G401 (cell line): Measurements from ENCODE around the gene DLG4. TPM values are rescaled to one million over a fixed set of nuclear protein-coding genes. Genes with fewer than 3 reads are reported as not detected.
"Not testable (repeated sequence)": the region's sequence is repeated elsewhere in the genome, so short reads cannot be mapped to it uniquely, and the experiment has no call there.

ENCODE experiments used
- DNase-seq: peaks from one replicate; pipeline ENCODE4 v3.0.0-alpha.2; 2015; ENCODE audit warnings: low spot score
- in situ Hi-C: cut with HindIII; loops from 2 replicates; pipeline ENCODE4 v1.10.0; 2016; ENCODE audit warnings: low sequenced_read_pairs, mixed read lengths
- total RNA-seq: library from RNA; depleted of rRNA; stranded (reverse); fragments of >200 nt; shearing (Covaris generic); gene quantifications from 2 replicates; pipeline ENCODE4 v1.2.3, GENCODE V29; 2014

Gene DLG4
- total RNA-seq, 1 experiment from 2014 or later, result 15.5 TPM

GRCh38 chr17:7250695-7251627 lies 31.3 kb upstream of the DLG4 start:
- in situ Hi-C loops, result no loop called here
- no peak for DNase-seq

DNA sequence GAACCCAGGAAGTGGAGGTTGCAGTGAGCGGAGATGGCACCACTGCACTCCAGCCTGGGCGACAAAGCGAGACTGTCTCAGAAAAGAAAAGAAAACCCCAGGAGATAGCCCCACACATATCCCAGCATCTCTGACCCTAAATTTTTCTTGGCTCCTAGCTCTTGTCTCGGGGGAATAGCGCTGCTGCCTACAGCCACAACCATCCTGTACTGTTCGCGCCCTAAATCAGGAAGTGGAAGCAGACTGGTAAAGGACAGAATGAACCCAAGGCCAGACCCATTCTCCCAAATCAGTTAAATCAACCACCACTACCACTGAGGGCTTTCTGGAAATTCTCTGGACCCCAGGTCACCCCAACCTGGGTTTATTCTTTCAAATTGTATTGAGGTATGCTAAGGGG lies 30.2 kb upstream of the DLG4 start:
- DNase-seq, result no peak
- in situ Hi-C loops, result no loop called here

- no peak for DNase-seq
- in situ Hi-C loops, result no loop called here
Observed at GRCh38 chr17:7249214-7249613, 29.6 kb upstream of the DLG4 start.

DNA sequence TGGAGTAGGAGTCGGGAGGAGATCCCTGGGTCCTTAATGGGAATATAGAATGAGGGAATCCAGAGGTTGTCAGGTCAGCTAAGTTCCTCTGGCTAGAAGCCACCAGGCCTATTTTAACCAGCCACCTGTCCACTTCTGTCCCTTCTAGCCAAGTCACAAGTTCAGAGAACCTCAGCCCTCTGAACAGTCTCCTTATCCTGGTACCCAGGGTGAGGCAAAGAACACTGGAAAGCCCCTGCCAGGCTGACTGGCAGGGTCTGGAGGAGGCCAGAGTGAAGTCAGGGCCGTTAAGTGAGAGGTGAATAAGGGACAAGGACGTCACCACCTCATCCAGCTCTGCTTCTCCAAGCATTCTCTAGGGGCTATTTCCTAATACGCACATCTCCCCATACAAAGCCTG lies 29.2 kb upstream of the DLG4 start:
- in situ Hi-C loops, result no loop called here
- no peak for DNase-seq

GRCh38 chr17:7246779-7247178 lies 27.1 kb upstream of the DLG4 start:
- no peak for DNase-seq
- in situ Hi-C loops, result no loop called here

DNA sequence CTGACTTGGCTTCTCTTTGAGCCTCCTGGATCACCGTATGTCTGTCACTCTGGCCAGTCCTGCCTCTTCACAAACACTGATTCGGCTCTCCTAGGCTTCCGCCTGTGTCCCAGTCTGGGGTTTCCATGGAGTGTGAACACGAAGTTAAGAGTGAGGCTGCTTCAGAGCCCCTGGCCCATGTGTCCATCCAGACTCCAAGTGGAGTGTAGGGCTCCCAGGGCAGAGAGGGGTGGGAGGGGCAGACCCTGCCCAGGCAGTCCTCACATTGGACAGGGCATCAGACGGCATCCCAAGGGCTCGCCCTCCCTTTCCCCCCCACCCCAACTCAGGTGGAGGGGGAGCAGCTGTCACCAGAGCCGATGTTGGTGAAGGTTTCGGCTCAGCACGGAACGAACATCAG lies 24.2 kb upstream of the DLG4 start:
- in situ Hi-C loops, DNase-seq: not testable (repeated sequence)

- DNase-seq, result no peak
- in situ Hi-C loops, result no loop called here
Observed at GRCh38 chr17:7243453-7243729, 23.8 kb upstream of the DLG4 start.

DNA sequence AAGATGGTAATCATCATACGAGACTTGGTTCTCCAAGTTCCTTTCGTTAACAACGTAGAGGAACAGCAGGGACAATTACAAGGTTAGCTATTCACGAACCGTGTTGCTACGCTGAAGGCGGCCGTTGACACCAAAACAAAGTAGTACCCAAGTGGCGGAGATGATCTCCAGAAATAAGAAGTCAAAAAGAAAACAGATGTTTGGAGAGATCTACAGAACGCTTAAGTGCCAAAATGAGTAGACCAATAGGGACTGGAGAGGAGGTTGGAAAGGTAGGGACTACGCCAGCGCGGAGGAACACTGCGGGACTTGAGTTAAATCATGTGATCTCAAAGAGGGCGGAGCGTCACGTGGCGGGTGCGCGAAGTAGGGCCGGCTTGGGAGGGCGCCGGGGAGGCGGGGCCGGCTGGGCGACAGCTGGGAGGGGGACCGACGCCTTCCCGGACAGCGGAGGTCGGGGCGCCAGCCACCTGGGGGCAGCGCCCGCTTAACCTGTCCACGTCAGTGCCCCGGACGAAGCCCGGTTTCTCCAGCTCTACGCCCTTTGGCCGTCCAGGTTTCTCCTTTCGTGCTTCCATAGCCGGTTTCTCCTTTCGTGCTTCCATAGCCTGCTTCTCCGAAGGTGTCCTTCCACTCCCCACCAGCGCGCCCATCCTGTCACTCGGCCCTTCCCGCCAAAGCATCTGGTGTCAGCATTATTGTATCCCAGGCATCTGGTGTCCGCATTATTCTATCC lies 23.2 kb upstream of the DLG4 start:
- in situ Hi-C loops, result no loop called here
- peak; percentile 93 for DNase-seq

DNA sequence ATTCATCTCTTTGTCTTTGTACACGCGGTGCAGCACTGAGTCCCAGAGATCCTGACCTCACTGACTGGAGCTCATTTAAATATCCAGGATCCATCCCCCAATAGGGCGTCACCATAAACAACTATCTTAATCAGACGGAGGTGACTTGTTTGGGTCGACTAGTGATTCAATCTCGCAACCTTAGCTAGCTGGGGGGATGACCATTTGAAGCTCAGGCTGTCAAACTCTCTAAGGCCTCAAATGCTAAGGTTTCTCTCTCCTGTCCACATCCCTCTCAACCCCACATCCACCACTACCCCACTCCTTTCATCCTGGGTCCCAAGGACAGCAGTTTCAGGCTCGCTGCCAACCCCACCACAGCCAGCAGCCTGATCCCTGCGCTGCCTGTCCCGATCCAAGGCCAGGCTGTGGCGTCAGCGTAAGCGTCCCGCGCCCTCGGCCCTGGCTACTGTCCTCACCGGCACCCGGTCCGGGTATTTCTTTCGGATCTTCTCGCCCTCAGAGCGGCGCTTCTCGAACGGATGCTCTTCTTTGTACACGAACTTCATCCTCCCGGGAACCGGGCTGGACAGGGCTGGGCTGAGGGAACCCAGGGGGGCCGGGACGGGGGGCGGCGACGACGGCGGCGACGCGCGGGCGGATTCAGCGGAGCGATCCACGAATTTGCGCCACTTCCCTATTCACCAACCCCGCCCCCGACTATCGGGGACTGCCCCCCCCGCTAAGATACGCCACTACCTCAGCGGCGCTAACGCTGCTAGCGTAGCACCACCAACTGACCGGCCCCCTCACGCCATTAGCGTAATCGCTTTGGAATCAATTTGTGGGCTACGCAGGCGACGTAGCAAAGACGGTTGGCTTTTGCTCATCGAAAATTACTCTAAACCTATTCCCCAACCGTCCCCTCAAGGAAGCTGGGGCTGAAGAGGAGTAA lies 22.4 kb upstream of the DLG4 start, which contains the start of gene GABARAP:
GABARAP (minus strand) TSS at position 667 of the 934 bp plus-strand sequence; CDS start at position 548, 119 bp downstream.
- in situ Hi-C loops, result no loop called here
- peak; percentile 97 for DNase-seq

GRCh38 chr17:7241090-7241733 lies 21.6 kb upstream of the DLG4 start:
- no peak for DNase-seq
- in situ Hi-C loops, result no loop called here

- no peak for DNase-seq
- in situ Hi-C loops, result no loop called here
Observed at GRCh38 chr17:7240375-7240774, 20.7 kb upstream of the DLG4 start.

DNA sequence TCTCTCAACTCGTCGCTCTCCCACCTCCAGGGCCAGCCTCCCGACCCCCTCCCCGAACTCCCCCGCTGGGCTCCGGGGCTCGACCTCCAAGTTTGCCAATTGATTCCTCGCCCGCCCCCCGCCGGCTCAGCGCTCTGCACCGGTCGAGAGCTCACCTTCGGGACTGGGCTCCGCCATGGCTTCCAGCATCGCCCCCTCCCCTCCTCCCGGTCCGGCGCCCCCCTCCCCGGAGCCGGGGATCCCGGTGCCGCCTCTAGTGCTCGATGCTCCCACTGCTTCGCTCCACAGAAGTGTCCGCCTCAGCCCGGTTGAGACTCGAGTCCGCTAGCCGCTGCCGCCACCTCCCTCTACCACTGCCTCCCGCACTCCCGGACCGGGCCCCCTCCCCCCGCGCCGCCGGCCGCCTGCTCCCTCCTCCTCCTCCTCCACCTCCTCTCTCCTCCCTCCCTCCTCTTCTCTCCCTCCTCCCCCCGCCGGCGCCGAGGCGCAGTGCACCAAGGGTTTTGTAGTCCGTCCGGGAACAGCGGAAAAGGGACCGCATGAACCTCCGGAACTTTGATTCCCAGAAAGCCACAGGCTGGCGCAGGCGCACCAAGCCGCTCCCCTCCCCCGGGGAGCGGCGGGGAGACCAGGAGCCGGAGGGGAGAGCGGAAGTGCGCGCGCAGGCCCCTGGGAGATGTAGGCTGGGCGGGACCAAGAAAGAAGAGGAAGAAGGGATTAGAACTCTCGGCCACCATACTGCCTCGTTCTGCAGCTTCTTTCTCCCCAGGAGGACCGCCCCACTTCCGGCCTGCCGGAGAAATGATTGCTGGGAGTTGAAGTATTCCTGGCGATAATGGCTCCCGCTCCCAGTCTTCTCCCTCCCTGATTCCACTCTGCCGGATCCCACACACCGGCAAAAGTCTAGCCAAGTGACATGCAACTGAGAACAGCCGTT lies 19.7 kb upstream of the DLG4 start, which contains the start of gene PHF23:
PHF23 (minus strand) TSS at position 367 of the 937 bp plus-strand sequence; CDS start at position 189, 178 bp downstream.
- DNase-seq, result peak; percentile 100
- in situ Hi-C loops, result no loop called here

DNA sequence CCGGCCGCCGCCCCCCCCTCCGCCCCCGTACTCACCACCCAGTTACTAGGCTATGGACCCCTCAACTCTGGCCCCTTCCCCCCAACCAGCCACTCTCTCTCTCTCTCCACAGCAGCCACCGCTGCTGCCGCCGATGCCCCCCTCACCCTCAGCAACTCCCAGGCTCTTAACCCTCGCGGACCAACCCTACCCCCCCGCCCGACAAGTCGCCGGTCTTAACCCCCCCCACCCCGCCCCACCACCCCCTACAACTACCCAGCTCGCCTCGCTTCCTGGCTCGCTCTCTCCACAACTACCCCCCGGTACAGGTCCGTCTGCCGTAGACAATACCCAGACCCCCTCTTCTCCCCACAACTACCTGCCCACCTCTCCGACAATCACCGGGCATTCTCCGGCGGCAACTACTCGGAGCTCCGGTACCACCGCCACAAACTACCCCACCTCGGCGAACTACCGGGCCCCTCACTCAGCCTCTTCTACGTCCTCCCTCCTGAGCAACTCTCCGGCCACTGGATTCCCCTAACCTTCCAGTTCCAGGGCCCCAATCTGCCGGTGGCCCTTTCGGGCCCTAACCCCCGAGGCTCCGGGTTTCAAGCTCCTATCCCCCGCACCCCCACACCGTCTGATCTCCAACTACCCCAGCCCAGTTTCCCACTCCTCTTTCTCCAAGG lies 18.9 kb upstream of the DLG4 start:
- in situ Hi-C loops, result no loop called here
- DNase-seq, result peak; percentile 16

DNA sequence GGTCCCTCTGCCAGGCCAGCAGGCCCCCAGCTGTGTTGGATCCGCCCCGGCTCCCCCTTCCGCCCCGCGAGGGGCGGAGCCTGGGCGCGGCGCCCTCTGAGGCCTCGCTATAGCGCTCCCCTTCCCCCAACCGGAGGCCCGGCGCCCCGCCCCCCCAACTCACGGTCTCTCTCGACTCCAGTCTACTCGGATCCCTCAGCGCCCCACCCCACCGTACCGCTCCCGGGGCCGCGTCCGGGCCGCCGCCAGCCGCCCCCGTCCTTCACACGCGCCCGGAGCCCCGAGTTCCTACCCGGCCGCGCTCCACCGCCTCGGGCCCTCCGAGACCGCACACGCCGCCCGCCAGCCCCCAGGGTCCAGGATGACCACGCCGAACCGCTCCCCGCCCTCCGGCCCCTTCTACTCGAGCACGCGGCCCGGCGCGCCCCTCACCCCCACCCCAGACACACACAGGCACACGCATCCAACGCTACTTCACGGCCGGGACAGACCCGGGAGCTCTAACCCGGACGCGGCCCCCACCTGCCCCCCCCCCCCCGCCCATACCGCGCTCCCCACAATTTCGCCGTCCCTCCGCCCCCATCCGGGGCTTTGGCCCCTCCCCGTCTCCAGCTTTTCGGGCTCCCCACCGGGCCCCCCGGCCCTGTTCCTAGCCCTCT lies 18.3 kb upstream of the DLG4 start:
- peak; percentile 55 for DNase-seq
- in situ Hi-C loops, result no loop called here

GRCh38 chr17:7237266-7237760 lies 17.7 kb upstream of the DLG4 start:
- no peak for DNase-seq
- in situ Hi-C loops, result no loop called here

DNA sequence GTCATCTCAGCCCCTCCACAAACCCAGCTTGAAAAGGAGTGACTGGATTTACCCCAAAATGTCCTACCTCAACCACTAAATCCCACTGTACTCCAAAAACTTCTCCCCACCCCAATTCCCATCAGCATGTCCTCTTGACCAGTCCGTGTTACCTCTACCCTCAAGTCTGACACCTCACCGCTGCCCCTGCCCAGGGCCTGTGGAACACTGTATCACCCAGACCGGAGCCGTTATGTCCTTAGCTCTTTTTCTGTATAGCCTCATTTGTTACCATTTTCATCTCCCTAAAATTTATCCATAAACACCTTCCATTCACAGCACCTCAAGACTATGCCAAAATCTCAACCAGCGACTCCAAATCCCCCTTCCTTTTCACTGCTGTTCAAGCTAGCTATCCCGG lies 17.2 kb upstream of the DLG4 start:
- no peak for DNase-seq
- in situ Hi-C loops, result no loop called here
